Left renal pelvis (tissue), 4 donors: ENCODE measurements around the gene BEAN1. TPM values are rescaled to one million over a fixed set of nuclear protein-coding genes. Genes with fewer than 3 reads are reported as not detected.
"Not testable (repeated sequence)": the region's sequence is repeated elsewhere in the genome, so short reads cannot be mapped to it uniquely, and the experiment has no call there.

Experiments used
- DNase-seq, 4 donors: peaks; one replicate each; pipeline ENCODE4 v3.0.0-alpha.2; 2013; ENCODE audit warnings: low read depth in 4 of 4, low spot score in 3 of 4
- polyA plus RNA-seq, 4 donors: library from polyadenylated mRNA; unstranded; fragments of 120-200 nt; gene quantifications; one replicate each; pipeline ENCODE4 v1.2.1, GENCODE V29; 2013; ENCODE audit not compliant: insufficient read length in 4 of 4

BEAN1 gene
- polyA plus RNA-seq, 4 donors: 0.66 to 2.9 (median 1.5) TPM

- no peak for DNase-seq
Observed at GRCh38 chr16:66481081-66481942, 54.2 kb downstream of the BEAN1 start.

GRCh38 chr16:66481943-66482390 lies 54.9 kb downstream of the BEAN1 start:
- no peak for DNase-seq

- DNase-seq: peak; percentile 38 to 63 (median 49)
Observed at GRCh38 chr16:66483689-66484452, 56.8 kb downstream of the BEAN1 start.

DNA sequence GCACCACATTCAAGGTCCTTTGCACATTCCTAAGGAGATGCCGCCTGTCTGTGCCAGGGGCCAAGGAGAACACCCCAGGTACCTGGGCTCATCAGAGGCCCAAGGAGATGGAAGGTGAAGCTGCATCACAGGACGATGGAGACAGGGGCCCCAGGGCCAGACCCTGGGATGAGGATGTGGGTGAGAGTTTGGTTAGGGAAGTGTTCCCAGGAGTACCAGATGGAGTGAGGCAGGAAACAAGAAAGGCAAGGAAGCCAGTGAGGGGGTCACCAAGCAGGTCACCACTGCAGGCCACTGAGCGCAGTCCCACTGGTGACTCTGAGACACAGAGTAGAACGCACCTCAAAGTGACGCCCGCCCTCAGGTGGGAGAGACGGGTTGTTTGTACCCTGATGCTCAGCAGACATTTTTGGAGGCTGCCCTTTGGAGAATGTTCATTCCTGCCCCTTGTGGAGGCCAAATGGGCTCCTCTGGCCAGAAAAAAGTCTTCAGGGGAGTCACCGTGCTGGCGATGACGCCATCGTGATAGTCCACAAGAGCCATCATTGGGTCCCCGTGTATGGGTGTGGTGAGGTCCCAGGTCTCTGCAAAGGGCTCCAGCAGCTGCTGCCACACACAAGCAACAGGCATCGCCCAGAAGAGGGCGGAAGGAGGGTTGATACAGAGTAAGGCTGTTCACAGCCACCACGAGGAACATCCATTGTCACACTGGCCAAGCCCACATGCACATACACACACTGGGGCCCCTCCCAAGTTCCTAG lies 57.5 kb downstream of the BEAN1 start:
- no peak for DNase-seq

DNA sequence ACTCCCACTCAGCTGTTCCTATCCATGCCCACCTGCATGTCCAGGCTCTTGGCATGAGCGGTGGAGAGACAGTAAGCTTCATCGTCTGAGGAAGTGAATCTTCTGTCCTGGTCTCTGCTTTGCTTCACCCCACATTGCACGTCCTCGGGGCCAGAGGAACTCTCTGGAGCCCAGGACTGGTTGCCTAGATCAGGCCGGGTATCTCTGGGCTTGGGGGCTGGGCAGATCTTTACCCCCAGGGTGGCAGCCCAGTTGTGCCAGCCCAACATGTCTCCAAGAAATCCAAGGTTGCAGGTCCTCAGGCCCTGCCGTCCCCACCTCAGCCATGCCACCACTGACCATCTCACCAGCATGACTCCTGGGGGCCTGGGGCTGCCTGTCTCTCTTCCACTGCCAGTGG lies 58.3 kb downstream of the BEAN1 start:
- DNase-seq: no peak

- no peak for DNase-seq
Observed at GRCh38 chr16:66486199-66486772, 59.2 kb downstream of the BEAN1 start.

DNA sequence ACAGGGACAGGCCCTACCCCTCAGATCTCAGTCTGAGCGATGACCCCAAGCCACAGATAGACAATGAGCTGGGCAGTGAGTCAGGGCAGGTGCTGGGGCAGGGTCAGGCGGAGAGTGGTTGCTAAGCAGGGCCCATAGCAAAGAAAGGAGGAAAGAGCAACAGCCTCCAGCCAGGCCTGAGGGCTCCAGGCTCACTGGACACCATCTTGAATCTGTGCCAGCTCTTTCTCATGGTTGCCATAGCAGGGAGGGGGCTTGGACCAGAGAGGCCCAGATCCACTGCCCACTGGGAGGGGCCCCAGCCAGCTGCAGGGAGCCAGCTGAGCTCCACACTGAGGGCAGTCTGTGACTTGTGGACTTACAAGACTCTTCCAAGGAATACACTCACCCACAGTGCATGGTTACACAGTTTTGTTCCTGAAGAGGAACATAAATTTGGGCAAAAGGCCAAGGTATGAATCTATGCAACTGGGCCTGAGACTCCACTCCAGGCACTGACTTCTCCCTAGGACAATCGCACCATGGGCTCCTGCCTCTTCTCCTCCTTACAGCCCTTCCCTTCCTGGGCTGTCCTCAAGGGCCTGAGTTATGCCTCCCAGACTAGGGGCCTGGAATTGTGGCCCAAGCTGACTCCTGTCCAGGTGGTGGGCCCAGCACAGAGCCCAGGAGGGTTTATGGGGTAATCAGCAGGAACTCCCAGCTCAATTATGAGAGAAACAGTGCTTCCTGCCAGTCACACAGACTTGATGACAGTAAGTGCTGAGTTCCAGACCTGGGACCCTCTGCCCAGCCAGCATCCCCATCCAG lies 59.9 kb downstream of the BEAN1 start:
- DNase-seq: no peak

DNA sequence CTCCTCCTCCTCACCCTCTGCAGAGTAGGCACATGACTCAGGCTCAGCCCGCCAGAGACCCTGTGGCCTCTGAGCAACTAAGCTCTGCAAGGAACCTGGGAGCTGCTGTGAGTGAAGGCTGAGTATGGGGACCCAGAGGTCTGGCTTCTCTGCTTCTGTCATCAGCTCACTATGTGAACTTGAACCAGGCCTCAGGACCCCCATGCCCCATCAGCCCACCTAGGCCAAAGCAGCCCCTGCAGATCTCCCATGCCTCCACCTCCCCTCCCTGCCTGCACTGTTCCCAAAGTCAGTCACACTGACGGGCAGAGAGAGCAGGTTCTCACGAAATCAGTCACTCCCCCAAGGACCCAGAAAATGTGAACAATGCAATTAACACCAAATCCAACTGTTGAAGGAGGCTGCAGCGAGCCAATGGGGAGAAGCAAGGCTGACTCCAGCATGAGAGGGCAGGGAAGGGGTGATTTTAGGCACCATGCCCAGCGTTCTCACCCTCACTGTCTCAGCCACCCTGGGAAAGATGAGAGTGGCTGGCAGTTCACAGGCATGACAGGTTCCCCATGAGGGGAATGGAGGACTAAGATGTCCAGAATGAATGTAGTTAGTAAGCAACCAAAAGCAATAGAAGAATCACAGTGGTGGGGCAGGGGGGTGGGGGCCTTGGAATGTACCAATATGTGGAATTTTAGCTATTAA lies 60.6 kb downstream of the BEAN1 start:
- no peak for DNase-seq

DNA sequence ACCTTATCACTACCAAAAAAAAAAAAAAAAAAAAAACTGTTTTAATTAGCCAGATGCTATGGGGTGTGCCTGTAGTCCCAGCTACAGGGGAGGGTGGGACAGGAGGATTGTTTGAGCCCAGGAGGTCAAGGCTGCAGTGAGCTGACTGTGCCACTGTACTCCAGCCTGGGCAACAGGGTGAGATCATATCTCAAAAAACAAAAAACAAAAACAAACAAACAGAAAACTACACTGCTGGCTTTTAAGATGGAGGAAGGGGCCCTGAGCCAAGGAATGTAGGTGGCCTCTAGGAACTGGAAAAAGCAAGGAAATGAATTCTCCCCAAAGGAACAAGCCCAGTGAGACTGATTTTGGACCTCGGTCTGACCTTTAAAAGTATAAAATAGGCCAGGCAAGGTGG lies 61.4 kb downstream of the BEAN1 start:
- no peak for DNase-seq

DNA sequence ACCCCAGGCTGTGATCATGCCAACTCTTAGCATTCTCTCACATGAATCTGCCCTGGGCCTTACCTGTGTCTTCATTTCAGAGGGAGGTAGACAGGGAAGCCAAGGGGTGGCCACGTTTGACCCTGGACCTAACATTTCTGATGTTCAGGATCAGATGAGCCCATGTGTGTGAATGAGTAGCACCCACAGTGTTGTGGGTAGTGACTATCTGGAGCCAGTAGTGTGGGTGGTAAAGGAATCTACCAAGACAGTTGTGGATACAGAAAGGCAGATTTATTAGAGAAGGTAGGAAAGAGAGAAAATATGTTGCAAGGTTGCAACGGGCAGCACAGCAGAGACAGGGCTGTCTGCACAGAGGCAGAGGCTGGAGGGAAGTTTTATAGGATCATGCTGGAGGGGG lies 62.3 kb downstream of the BEAN1 start:
- no peak for DNase-seq

DNA sequence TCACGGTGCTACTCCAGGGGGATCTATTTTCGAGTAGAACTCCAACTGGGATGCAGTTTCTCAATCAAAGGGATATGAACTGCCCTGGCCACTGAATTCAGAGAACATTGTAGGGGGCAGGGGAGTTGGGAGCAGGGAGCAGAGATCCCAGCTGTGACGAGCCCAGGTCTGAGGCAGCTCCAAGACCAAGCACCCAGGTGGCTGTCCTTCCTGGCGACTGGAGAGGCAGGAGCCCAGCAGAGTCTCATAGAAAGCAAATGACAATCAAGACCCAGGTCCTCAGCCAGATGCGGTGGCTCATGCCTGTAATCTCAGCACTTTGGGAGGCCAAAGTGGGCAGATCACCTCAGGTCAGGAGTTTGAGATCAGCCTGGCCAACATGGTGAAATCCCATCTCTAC lies 62.7 kb downstream of the BEAN1 start:
- no peak for DNase-seq

DNA sequence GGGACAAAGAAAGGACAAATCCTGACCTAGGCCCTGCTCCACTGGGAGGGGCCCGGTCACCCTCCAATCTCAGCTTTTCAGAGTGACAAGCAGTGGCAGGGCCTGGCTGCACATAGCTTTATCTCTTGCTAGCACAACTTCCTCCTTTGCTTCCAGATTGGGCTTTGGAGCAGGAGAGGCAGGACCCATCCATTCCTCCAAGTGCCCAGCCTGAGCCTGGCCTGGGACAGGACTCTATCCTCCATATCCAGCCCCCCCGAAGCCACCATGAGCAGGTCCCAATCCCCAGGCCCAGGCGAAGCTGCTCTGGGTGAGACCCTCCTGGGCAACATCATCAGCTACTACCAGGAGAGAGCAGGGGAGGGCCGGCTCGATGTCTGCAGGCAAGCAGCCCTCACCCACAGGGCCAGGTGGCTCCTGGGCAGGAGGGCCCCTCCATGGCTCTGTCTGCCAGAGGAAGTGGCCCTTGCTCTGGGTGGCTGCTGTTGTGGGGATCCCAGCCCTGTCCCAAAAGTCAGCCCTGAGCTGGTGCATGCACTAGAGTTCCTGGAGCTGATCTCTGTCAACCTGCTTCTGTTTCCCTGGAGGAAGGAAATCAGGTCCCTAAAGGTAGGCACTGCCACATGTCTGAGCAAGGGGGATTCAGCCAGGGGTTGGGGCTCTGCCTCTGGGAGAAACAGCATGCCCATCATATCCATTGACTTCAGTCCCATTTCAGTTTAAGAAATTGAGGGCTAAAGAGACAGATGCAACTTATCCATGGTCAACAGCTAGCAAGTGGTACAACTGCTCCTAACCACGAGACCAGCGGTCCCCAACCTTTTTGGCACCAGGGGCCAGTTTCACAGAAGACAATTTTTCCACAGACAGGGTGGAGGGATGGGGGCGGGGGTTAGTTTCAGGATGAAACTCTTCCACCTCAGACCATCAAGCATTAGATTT lies 64.0 kb downstream of the BEAN1 start:
- no peak for DNase-seq

DNA sequence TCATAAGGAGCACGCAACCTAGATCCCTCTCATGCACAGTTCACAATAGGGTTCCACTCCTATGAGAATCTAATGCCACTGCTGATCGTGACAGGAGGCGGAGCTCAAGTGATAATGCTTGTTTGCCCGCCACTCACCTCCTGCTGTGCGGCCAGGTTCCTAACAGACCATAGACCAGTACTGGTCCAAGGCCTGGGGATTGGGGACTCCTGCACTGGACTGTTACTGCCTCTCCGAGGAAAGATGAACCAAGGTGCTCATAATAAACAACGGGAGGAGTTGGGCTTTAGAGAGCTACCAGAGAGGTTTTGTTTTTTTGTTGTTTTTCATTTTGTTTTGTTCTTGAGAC lies 64.6 kb downstream of the BEAN1 start:
- DNase-seq: no peak

DNA sequence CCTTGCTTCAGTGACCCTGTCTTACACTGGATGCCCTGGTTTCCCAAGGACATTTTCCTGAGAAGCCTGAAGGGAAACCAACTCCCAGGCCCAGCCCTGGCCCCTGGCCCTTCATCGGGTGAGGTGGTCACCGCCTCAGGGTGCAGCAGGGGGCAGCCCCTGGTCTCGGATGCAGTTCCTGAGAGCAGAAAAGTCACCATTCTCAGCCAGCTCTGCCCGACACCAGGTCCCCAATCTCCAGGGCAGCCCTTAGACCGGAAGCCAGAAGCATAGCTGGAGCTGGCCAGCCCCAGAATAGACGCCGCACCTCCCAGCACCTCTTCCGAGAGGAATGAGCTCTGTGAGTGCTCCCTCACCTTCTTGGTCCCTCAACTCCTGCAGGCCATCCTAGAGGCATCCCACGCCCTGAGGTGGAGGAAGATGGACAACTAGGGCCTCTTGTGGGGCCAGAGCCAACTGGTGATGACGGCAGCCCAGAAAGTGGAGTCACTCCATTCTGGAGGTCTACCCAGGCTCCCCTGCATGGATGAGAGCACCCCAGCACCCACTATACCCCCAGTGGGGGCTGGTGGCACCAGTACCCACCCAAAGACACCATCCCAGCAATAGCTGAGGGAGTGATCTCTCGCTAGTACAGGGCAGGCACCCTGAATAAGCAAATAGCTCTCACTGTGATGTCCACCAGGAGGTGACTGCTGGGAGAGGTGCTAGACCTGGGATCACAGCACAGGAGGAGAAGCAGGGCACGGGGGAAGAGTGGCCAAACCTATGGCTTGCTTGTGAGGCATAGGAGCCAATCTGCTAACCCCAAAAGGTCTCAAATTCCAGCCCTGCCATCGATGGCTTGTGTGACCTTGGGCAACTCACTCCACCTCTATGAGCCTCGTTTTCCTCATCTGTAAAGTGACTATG lies 66.7 kb downstream of the BEAN1 start:
- DNase-seq: no peak

- DNase-seq: no peak
Observed at GRCh38 chr16:66494916-66495315, 67.8 kb downstream of the BEAN1 start.

GRCh38 chr16:66495440-66495839 lies 68.3 kb downstream of the BEAN1 start:
- no peak for DNase-seq

DNA sequence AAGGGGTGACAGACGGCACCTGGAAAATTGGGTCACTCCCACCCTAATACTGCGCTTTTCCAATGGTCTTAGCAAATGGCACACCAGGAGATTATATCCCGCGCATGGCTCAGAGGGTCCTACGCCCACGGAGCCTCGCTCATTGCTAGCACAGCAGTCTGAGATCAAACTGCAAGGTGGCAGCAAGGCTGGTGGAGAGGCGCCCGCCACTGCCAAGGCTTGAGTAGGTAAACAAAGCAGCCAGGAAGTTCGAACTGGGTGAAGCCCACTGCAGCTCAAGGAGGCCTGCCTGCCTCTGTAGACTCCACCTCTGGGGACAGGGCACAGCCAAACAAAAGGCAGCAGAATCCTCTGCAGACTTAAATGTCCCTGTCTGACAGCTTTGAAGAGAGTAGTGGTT lies 69.1 kb downstream of the BEAN1 start:
- not testable (repeated sequence) for DNase-seq
